Activated effector memory CD4-positive, alpha-beta T cell treated with Interleukin-2 at 50 U/mL for 16 hours (primary cell): ENCODE measurements around the gene MEIS1.

ENCODE experiments used
- DNase-seq: peaks from one replicate; pipeline ENCODE4 v3.0.0-alpha.2; 2020

Gene MEIS1

DNA sequence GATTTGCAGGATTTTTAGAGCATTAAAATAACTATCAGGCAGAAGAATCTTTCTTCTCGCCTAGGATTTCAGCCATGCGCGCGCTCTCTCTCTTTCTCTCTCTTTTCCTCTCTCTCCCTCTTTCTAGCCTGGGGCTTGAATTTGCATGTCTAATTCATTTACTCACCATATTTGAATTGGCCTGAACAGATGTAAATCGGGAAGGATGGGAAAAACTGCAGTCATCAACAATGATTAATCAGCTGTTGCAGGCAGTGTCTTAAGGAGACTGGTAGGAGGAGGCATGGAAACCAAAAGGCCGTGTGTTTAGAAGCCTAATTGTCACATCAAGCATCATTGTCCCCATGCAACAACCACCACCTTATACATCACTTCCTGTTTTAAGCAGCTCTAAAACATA is 137.0 kb downstream of the MEIS1 start:
- DNase-seq: no peak

GRCh38 chr2:66572391-66572790 is 137.5 kb downstream of the MEIS1 start:
- DNase-seq: no peak

DNA sequence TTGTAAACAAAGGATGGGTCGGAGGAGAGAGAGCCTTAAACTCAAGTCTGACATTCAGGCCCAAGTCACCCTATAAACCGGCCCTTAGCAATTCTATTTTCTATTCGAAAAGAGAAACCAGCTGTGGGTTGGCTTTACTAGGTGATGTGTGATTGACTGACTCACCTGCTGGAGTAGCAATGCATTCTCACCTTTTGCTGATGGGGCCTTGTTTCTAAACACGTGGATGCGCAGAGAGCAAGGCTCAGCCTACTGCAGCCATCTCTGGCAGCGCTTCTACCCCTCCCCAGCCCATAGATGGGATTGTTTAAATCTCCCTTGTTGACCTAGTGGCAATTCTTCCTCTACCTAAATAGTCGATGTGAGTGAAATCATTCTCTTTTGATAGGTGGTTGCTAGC is 138.5 kb downstream of the MEIS1 start:
- DNase-seq: no peak

GRCh38 chr2:66573821-66574233 is 138.9 kb downstream of the MEIS1 start:
- DNase-seq: no peak

GRCh38 chr2:66574701-66575624 is 140.0 kb downstream of the MEIS1 start:
- no peak for DNase-seq

GRCh38 chr2:66575625-66576310 is 140.8 kb downstream of the MEIS1 start:
- no peak for DNase-seq

- no peak for DNase-seq
Measured at GRCh38 chr2:66576311-66576560, 141.3 kb downstream of the MEIS1 start.

- no peak for DNase-seq
Measured at GRCh38 chr2:66576561-66577320, 141.8 kb downstream of the MEIS1 start.

GRCh38 chr2:66577321-66578053 is 142.6 kb downstream of the MEIS1 start:
- DNase-seq: no peak

DNA sequence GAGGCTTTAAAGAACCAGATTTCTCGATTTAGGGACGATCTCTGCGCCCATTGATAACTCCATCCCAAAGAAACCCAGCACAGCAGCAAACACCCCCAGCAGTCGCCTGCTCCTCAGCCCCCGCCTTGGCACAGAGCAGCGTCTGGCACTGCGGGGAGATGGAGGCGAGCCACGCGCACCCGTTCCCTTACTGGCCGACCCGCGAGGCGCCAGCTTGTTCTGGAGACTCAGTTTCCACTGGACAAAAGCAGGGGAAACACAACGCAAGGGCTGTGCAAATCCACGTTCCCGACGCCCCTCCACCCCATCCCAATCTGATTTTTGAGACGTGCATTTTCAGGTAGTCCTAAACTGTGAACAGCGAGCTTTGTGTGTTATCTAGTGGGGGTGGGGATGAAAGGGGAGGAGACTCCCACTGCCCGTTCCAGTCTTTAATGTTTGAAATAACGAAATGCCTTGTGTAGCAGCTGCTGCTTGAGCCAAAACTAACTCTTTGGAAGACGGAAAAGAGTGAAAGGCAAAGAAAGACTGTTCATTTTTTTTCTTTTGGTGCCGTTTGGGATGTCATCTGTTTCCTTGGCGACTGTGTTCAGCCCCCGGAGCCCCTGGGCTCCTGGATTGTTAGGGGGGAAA is 143.2 kb downstream of the MEIS1 start:
- no peak for DNase-seq

GRCh38 chr2:66578687-66579106 is 143.8 kb downstream of the MEIS1 start:
- DNase-seq: no peak

GRCh38 chr2:66579186-66580126 is 144.5 kb downstream of the MEIS1 start:
- no peak for DNase-seq

GRCh38 chr2:66580166-66581049 is 145.5 kb downstream of the MEIS1 start:
- DNase-seq: no peak

GRCh38 chr2:66581339-66582103 is 146.6 kb downstream of the MEIS1 start:
- DNase-seq: no peak

- DNase-seq: no peak
Measured at GRCh38 chr2:66582104-66582986, 147.4 kb downstream of the MEIS1 start.

DNA sequence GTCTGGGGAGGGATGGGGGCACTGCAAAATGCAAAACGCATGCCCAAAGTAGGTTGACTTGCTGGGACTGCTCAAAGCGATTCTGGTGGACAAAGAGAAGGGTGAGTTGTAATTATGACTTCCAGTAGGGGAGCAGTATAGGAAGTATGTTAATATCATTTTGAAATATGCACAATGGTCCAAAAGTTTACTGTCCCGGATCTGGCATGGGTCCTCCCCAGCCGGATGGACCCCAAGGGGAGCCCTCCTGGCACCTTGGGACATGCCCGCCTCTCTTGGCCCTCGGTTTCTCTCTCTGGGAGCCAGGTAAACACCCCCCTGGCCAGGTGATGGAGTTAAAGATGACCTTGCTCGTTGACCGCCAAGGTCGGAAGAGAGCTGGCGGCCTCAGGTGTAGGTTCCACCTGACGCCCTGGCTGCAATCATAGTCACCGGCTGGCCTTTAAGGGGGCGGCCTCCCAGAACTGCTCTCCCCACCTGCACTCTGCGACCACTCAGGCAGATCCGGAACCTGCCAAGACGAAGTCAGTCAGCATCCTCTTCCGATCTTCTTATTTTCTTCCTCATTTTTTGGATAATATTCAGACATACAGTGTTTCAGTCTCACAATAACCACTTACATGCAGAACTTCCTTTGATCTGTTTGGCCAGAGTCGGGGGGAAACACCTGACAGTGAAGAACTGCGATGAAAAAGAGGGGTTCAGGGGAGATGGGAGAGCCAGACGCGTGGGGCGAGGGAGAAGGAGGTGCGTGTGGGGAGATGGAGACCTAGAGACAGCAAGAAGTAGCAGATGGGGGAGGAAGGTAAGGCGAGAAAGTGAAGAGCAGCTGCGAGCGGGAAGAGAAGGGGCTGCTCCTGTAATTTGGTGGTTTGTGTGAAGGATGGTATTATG is 148.3 kb downstream of the MEIS1 start:
- no peak for DNase-seq

- no peak for DNase-seq
Measured at GRCh38 chr2:66583881-66584280, 149.0 kb downstream of the MEIS1 start.
